Measurements from ENCODE around the gene TBX2.

TBX2 gene

GRCh38 chr17:61455324-61456060 is 55.8 kb downstream of the TBX2 start:
- Histone ChIP-seq H3K4me1 (ENCODE audit: control insufficient read depth, insufficient read depth, low read length, poor library complexity, severe bottlenecking) (peaks cover 17% of the 10 kb centered on the region), H3K27me3 (replicated peaks; ENCODE audit: control insufficient read depth, insufficient read depth, low read length, poor library complexity, severe bottlenecking) (peaks cover 49% of the 10 kb centered on the region), H3K36me3 (ENCODE audit: control insufficient read depth, insufficient read depth, low read length) (no peaks in the 10 kb centered on the region), H3K4me3 (ENCODE audit: insufficient read depth, low read depth, low read length, poor library complexity, severe bottlenecking) (no peak overlapping the region), H3K27ac (ENCODE audit: insufficient read depth, low read length, poor library complexity, severe bottlenecking) (no peak overlapping the region), H3K9me3 (ENCODE audit: control insufficient read depth, low read length) (no peaks in the 10 kb centered on the region)
- DNase-seq = no peak

GRCh38 chr17:61456061-61456681 is 56.5 kb downstream of the TBX2 start:
- H3K27me3 ChIP-seq (replicated peaks; ENCODE audit: control insufficient read depth, insufficient read depth, low read length, poor library complexity, severe bottlenecking) = peaks cover 46% of the 10 kb centered on the region
- H3K36me3 ChIP-seq (ENCODE audit: control insufficient read depth, insufficient read depth, low read length) = no peaks in the 10 kb centered on the region
- no peak overlapping the region for H3K27ac ChIP-seq (ENCODE audit: insufficient read depth, low read length, poor library complexity, severe bottlenecking)
- H3K4me1 ChIP-seq (ENCODE audit: control insufficient read depth, insufficient read depth, low read length, poor library complexity, severe bottlenecking) = peaks cover 17% of the 10 kb centered on the region
- no peak for DNase-seq
- H3K4me3 ChIP-seq (ENCODE audit: insufficient read depth, low read depth, low read length, poor library complexity, severe bottlenecking) = no peak overlapping the region
- H3K9me3 ChIP-seq (ENCODE audit: control insufficient read depth, low read length) = no peaks in the 10 kb centered on the region

GRCh38 chr17:61456688-61457225 is 57.1 kb downstream of the TBX2 start:
- Histone ChIP-seq H3K27me3 (replicated peaks; ENCODE audit: control insufficient read depth, insufficient read depth, low read length, poor library complexity, severe bottlenecking) (peaks cover 46% of the 10 kb centered on the region), H3K4me3 (ENCODE audit: insufficient read depth, low read depth, low read length, poor library complexity, severe bottlenecking) (peak overlapping the region; percentile 25), H3K36me3 (ENCODE audit: control insufficient read depth, insufficient read depth, low read length) (no peaks in the 10 kb centered on the region), H3K9me3 (ENCODE audit: control insufficient read depth, low read length) (no peaks in the 10 kb centered on the region), H3K4me1 (ENCODE audit: control insufficient read depth, insufficient read depth, low read length, poor library complexity, severe bottlenecking) (peaks cover 11% of the 10 kb centered on the region), H3K27ac (ENCODE audit: insufficient read depth, low read length, poor library complexity, severe bottlenecking) (no peak overlapping the region)
- no peak for DNase-seq

DNA sequence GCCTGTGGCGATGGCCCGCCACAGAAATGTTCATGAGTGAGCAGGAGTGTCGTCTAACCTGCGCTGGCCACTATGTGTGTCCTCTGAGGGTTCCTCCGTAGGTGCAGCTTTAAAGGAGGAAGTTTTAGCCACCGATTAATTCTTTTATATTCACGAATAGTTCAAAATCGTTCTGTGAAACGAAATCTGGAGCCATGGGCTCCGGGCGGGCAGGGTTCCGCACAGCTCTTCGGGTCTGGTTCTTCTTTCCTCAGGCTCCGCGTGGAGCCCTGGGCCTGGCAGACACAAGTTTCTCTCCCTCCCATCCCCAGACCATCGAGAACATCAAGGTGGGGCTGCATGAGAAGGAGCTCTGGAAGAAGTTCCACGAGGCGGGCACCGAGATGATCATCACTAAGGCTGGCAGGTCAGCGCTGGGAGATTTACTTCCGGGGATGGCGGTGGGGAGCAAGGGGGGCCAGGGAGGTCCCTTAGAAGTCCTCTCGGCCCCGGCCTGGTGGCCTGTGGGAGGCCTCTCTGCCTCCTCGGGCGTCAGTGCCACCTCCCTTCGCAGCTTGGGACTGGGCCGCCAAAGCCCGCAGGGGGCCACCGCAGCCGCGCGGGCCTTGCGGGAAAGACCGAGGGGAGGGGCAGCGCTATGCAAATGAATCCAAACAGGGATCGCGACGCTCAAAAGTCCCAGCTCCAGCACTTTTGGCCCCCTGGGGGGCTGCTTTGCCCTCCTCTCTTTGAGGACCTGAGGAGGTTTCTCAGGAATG is 57.8 kb downstream of the TBX2 start:
- H3K36me3 ChIP-seq (ENCODE audit: control insufficient read depth, insufficient read depth, low read length) = no peaks in the 10 kb centered on the region
- peaks cover 11% of the 10 kb centered on the region for H3K4me1 ChIP-seq (ENCODE audit: control insufficient read depth, insufficient read depth, low read length, poor library complexity, severe bottlenecking)
- H3K9me3 ChIP-seq (ENCODE audit: control insufficient read depth, low read length) = no peaks in the 10 kb centered on the region
- peaks cover 45% of the 10 kb centered on the region for H3K27me3 ChIP-seq (replicated peaks; ENCODE audit: control insufficient read depth, insufficient read depth, low read length, poor library complexity, severe bottlenecking)
- DNase-seq = no peak
- H3K27ac ChIP-seq (ENCODE audit: insufficient read depth, low read length, poor library complexity, severe bottlenecking) = no peak overlapping the region
- H3K4me3 ChIP-seq (ENCODE audit: insufficient read depth, low read depth, low read length, poor library complexity, severe bottlenecking) = peak overlapping the region; percentile 25

DNA sequence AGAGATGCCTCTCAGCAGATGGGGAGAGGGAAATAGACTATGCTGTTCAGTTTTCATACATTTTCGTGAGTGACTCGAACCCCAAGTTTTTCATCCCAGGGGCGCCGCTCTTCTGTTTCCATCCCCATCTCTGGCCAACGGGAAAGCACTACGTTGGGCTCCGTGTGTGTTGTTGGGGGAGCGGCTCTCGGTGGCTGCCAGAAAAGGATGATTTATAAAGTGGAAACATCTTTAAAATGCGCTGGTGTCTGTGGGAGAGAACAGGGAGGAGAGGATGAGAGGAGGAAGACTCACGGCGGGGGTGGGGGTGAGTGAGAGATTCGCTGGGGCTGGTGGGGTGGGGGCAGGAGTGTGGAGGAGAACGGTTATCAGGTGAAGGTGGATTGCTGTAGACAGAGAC is 58.4 kb downstream of the TBX2 start:
- DNase-seq = no peak
- Histone ChIP-seq H3K36me3 (ENCODE audit: control insufficient read depth, insufficient read depth, low read length) (no peaks in the 10 kb centered on the region), H3K4me1 (ENCODE audit: control insufficient read depth, insufficient read depth, low read length, poor library complexity, severe bottlenecking) (peaks cover 11% of the 10 kb centered on the region), H3K4me3 (ENCODE audit: insufficient read depth, low read depth, low read length, poor library complexity, severe bottlenecking) (no peak overlapping the region), H3K27me3 (replicated peaks; ENCODE audit: control insufficient read depth, insufficient read depth, low read length, poor library complexity, severe bottlenecking) (peaks cover 47% of the 10 kb centered on the region), H3K27ac (ENCODE audit: insufficient read depth, low read length, poor library complexity, severe bottlenecking) (no peak overlapping the region), H3K9me3 (ENCODE audit: control insufficient read depth, low read length) (no peaks in the 10 kb centered on the region)

- Histone ChIP-seq H3K4me1 (ENCODE audit: control insufficient read depth, insufficient read depth, low read length, poor library complexity, severe bottlenecking) (peaks cover 11% of the 10 kb centered on the region), H3K4me3 (ENCODE audit: insufficient read depth, low read depth, low read length, poor library complexity, severe bottlenecking) (no peak overlapping the region), H3K36me3 (ENCODE audit: control insufficient read depth, insufficient read depth, low read length) (no peaks in the 10 kb centered on the region), H3K9me3 (ENCODE audit: control insufficient read depth, low read length) (no peaks in the 10 kb centered on the region), H3K27ac (ENCODE audit: insufficient read depth, low read length, poor library complexity, severe bottlenecking) (no peak overlapping the region), H3K27me3 (replicated peaks; ENCODE audit: control insufficient read depth, insufficient read depth, low read length, poor library complexity, severe bottlenecking) (peaks cover 52% of the 10 kb centered on the region)
- DNase-seq = no peak
Measured at GRCh38 chr17:61458421-61459141, 58.9 kb downstream of the TBX2 start.

Measured in effector memory CD4-positive, alpha-beta T cell (primary cell).